OCI-LY7 (cell line): ENCODE data around the gene GDF3. TPM values are rescaled to one million over a fixed set of nuclear protein-coding genes. Genes with fewer than 3 reads are reported as not detected.
A peak's percentile ranks its signal among the peaks of the same experiment; 100 is the strongest.

Experiments
- BruUV-seq: library from RNA; stranded (reverse); fragments of 400-500 nt; replicated peaks from 2 replicates; lab custom pipeline; 2021; lab: Mats Ljungman, UMichigan
- CTCF ChIA-PET: fragments of 300-600 bp; sonication (Branson Sonifier 250); formaldehyde crosslinking; loops from one replicate; lab custom pipeline; 2022; ENCODE audit warnings: antibody characterized with exemption; ENCODE audit not compliant: unreplicated experiment; lab: Charles Lee
- POLR2A ChIA-PET: fragments of 300-600 bp; sonication (Branson Sonifier 250); formaldehyde crosslinking; loops from one replicate; lab custom pipeline; 2022; ENCODE audit warnings: antibody characterized with exemption; lab: Charles Lee
- DNase-seq: peaks from one replicate; pipeline ENCODE4 v3.0.0-alpha.2; 2015; ENCODE audit warnings: low spot score
- H2AFZ ChIP-seq: fragments of 200-600 bp; sonication (generic), shearing (Covaris generic); 2 replicates; pipeline ENCODE4 v1.6.1; 2014; ENCODE audit warnings: mild to moderate bottlenecking, antibody characterized with exemption, low read length, moderate library complexity
- H3K27ac ChIP-seq: fragments of 200-600 bp; sonication (generic); 2 replicates; pipeline ENCODE4 v1.5.1; 2014; ENCODE audit warnings: mixed run types, low read depth, mild to moderate bottlenecking, moderate library complexity, low read length, inconsistent platforms; ENCODE audit not compliant: poor library complexity, severe bottlenecking
- H3K36me3 ChIP-seq: fragments of 200-600 bp; sonication (generic); 2 replicates; pipeline ENCODE4 v1.6.1; 2014; ENCODE audit warnings: mild to moderate bottlenecking, antibody characterized with exemption, low read length, moderate library complexity, mixed read lengths; ENCODE audit not compliant: insufficient read depth
- H3K4me1 ChIP-seq: fragments of 200-600 bp; sonication (generic); 2 replicates; pipeline ENCODE4 v1.5.1; 2014; ENCODE audit warnings: mild to moderate bottlenecking, low read length; ENCODE audit not compliant: insufficient read depth, poor library complexity, severe bottlenecking
- H3K4me2 ChIP-seq: fragments of 200-600 bp; sonication (generic); 2 replicates; pipeline ENCODE4 v1.6.1; 2014; ENCODE audit warnings: mild to moderate bottlenecking, low read length
- H3K4me3 ChIP-seq: fragments of 200-600 bp; sonication (generic); 2 replicates; pipeline ENCODE4 v1.5.1; 2014; ENCODE audit warnings: mild to moderate bottlenecking, low read depth, low read length; ENCODE audit not compliant: poor library complexity, severe bottlenecking
- H3K79me2 ChIP-seq: fragments of 200-600 bp; sonication (generic); 2 replicates; pipeline ENCODE4 v1.6.1; 2016; ENCODE audit warnings: low read depth, mild to moderate bottlenecking, low read length, moderate library complexity, mixed read lengths; ENCODE audit not compliant: insufficient read depth
- H3K9me2 ChIP-seq: fragments of 200-600 bp; sonication (generic); 2 replicates; pipeline ENCODE4 v1.6.1; 2016; ENCODE audit warnings: mild to moderate bottlenecking, low read length, mixed read lengths; ENCODE audit not compliant: insufficient read depth
- H3K9me3 ChIP-seq: fragments of 200-600 bp; sonication (generic); 2 replicates; pipeline ENCODE4 v1.6.1; 2014; ENCODE audit warnings: mild to moderate bottlenecking, mixed run types, low read length, mixed read lengths
- H4K20me1 ChIP-seq: fragments of 200-600 bp; sonication (generic); 2 replicates; pipeline ENCODE4 v1.6.1; 2014; ENCODE audit warnings: mild to moderate bottlenecking, antibody characterized with exemption, low read length, moderate library complexity, mixed read lengths; ENCODE audit not compliant: insufficient read depth
- EZH2phosphoT487 ChIP-seq: fragments of 200-600 bp; sonication (generic); IDR thresholded peaks from 2 replicates; pipeline ENCODE4 v1.6.1; 2018; ENCODE audit warnings: low read depth, borderline replicate concordance, mild to moderate bottlenecking, mixed run types, antibody characterized with exemption, low read length, moderate library complexity, mixed read lengths
- intact Hi-C: fragments of 100-400 bp; cut with micrococcal nuclease; formaldehyde crosslinking; loops from one replicate; pipeline ENCODE4 v1.10.0; 2022; ENCODE audit not compliant: unreplicated experiment
- total RNA-seq, 2 experiments: library from RNA; depleted of rRNA in 1 of 2; stranded (reverse); fragments of >200 nt in 1 of 2; shearing (Covaris generic) in 1 of 2; gene quantifications; 2 replicates each; pipeline ENCODE4 v1.2.3, GENCODE V29; 2014 to 2022
- TF ChIP-seq, protein P1 (sequence below): fragments of 200-600 bp; sonication (generic); conservative IDR thresholded peaks from 2 replicates; pipeline ENCODE4 v1.5.1; 2014; ENCODE audit warnings: mild to moderate bottlenecking, antibody characterized with exemption, low read length, moderate library complexity, mixed read lengths

The GDF3 gene
- total RNA-seq, 2 experiments from 2014 or later: not detected

DNA sequence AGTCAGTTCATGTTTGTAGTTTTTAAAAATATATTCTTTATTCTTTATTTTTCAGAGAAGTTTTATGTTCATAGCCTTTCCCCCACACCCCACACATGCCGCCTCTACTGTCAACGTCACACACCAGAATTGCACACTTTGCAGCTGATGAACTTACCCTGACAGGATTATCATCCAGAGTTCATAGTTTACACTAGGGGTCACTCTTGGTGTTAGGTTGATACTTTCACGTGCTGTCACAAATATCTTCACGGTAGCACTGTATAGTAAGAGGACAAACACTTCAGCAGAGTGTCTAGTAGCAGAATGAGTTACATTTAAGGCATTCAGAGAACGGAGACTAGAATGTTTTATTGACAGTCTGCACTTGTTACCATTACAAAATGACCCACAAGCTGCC, 20.8 kb upstream of the GDF3 start:
- Histone ChIP-seq H3K4me3 (no peak overlapping the region), H3K36me3 (no peaks in the 10 kb centered on the region), H3K27ac (no peak overlapping the region), H4K20me1 (no peaks in the 10 kb centered on the region), H3K79me2 (no peaks in the 10 kb centered on the region), H3K9me2 (no peaks in the 10 kb centered on the region), H3K4me2 (no peak overlapping the region), H3K9me3 (no peaks in the 10 kb centered on the region), H2AFZ (no peak overlapping the region), H3K4me1 (no peaks in the 10 kb centered on the region)
- POLR2A ChIA-PET: no interaction called here
- BruUV-seq: no TSS peak
- CTCF ChIA-PET: no interaction called here
- DNase-seq: peak; percentile 11
- intact Hi-C loops: no loop called here
- no peak for TF ChIP-seq EZH2phosphoT487
- TF ChIP-seq, protein P1, sequence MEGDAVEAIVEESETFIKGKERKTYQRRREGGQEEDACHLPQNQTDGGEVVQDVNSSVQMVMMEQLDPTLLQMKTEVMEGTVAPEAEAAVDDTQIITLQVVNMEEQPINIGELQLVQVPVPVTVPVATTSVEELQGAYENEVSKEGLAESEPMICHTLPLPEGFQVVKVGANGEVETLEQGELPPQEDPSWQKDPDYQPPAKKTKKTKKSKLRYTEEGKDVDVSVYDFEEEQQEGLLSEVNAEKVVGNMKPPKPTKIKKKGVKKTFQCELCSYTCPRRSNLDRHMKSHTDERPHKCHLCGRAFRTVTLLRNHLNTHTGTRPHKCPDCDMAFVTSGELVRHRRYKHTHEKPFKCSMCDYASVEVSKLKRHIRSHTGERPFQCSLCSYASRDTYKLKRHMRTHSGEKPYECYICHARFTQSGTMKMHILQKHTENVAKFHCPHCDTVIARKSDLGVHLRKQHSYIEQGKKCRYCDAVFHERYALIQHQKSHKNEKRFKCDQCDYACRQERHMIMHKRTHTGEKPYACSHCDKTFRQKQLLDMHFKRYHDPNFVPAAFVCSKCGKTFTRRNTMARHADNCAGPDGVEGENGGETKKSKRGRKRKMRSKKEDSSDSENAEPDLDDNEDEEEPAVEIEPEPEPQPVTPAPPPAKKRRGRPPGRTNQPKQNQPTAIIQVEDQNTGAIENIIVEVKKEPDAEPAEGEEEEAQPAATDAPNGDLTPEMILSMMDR: peak; percentile 64

DNA sequence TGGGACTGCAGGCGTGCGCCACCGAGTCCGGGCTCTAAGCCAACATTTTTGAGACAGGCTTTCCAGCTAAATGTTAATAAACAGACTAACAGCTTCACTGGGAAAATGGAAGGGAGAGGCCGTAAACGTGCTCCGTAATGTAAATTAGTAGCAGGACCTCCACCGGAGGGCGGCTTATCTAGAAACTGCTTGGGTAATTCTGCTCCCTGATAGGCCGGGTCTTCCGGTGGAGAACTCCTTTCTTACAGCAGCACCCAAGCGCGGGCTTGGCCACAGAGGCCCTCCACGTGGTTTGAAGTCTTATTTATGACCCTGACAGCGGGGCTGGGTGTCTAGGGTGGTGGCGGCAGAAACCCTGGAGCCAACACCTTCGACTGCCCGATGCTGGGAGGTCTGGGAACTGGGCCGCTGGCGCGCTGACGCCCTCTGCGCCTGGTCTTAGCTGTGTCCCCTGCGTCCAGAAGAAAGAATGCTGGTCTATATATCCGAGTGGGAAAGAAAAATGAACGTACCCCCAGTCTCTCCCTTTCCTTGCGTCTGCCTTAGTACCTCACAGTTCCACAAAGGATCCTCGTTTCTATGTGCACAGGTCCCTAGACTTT, 17.4 kb upstream of the GDF3 start:
- Histone ChIP-seq H4K20me1 (no peaks in the 10 kb centered on the region), H2AFZ (no peak overlapping the region), H3K36me3 (no peaks in the 10 kb centered on the region), H3K27ac (no peak overlapping the region), H3K9me2 (no peaks in the 10 kb centered on the region), H3K9me3 (no peaks in the 10 kb centered on the region), H3K4me3 (no peak overlapping the region), H3K4me1 (no peaks in the 10 kb centered on the region), H3K4me2 (no peak overlapping the region), H3K79me2 (no peaks in the 10 kb centered on the region)
- ChIA-PET CTCF (no interaction called here), POLR2A (no interaction called here)
- DNase-seq: no peak
- BruUV-seq: no TSS peak
- TF ChIP-seq EZH2phosphoT487: no peak
- TF ChIP-seq, protein P1: no peak
- intact Hi-C loops: no loop called here

DNA sequence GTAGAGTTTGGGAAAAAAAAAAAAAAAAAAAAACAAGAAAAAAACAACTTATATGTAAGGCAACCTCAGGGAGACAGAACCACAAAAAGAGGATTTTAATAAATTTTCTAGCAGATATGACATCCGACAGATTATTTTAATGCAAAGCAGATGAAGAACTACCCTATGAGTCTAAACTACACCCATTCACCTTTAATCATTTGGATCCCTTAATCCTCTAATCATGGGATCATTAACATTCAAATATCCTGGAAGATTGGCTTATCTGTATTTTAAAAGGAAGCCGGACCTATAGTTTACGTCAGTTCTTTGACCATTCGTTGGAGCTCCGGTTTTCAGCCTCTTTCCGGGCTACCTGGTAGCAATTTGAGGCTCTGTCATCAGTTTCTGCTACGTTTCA, 15.6 kb upstream of the GDF3 start, which contains the start of gene DPPA3:
DPPA3 (plus strand) TSS at position 301 of the 400 bp plus-strand sequence. CDS start 138 bp downstream, outside the sequence.
- no peaks in the 10 kb centered on the region for H3K9me2 ChIP-seq
- H3K9me3 ChIP-seq: no peaks in the 10 kb centered on the region
- H2AFZ ChIP-seq: no peak within 1 kb of the TSS
- no peak within 1 kb of the TSS for H3K4me3 ChIP-seq
- H3K79me2 ChIP-seq: no peaks in the 10 kb centered on the region
- CTCF ChIA-PET: no interaction called here
- BruUV-seq: no TSS peak
- TF ChIP-seq, protein P1: no peak
- no peak for TF ChIP-seq EZH2phosphoT487
- intact Hi-C loops: no loop called here
- no peaks in the 10 kb centered on the region for H3K36me3 ChIP-seq
- H3K4me1 ChIP-seq: no peaks in the 10 kb centered on the region
- no peak for DNase-seq
- no peaks in the 10 kb centered on the region for H4K20me1 ChIP-seq
- POLR2A ChIA-PET: interaction anchor here (0.7 kb wide), 1 partner anchor 824 kb away, joined by 5 read pairs; no protein-coding TSS in a partner anchor
- H3K4me2 ChIP-seq: no peak within 1 kb of the TSS
- no peak within 1 kb of the TSS for H3K27ac ChIP-seq
